A204.1 (cell line): ENCODE results near the gene TRIM62.
"Not testable (repeated sequence)": the region's sequence is repeated elsewhere in the genome, so short reads cannot be mapped to it uniquely, and the experiment has no call there.

Experiments
- FAIRE-seq: peaks from 2 replicates; lab custom pipeline; 2012; peaks lifted over from hg19 to GRCh38; lab: Jason Lieb, UNC

Gene TRIM62

DNA sequence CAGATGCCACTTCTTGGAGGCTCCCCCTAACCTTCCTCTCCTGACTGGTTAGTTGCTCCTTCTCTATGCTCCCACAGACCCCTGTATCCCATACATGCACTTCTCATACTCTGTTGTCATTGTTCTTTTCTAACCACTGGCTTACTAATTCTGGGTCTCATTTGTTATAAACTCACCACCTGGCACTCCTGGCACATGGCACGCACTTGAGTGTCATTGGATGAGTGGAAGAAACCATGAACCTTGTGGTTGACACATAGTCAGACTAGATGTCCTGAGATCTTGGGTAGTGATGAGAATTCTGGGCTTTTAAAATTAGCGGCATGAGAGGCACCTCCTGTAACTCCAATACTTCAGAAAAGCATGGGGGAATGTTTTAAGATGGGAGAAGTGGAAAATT is 49.3 kb downstream of the TRIM62 start:
- no peak for FAIRE-seq

DNA sequence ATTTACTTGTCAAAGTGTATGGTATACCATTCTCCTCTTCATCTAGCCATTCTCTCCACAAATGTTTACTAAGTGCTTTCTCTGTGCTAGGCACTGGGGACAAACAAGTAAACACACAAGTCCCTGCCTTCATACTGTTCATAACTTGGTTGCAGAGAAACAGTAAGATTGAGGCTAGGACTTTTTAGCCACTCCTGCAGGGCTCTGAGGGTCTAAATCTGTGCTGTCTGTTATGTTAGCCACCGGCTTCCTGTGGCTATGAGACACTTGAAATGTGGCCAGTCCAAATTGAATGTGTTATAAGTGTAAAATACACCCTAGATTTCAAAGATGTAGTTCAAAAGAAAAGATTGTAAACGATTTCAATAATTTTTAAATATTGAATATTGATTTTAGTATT is 50.7 kb downstream of the TRIM62 start:
- FAIRE-seq, result no peak

DNA sequence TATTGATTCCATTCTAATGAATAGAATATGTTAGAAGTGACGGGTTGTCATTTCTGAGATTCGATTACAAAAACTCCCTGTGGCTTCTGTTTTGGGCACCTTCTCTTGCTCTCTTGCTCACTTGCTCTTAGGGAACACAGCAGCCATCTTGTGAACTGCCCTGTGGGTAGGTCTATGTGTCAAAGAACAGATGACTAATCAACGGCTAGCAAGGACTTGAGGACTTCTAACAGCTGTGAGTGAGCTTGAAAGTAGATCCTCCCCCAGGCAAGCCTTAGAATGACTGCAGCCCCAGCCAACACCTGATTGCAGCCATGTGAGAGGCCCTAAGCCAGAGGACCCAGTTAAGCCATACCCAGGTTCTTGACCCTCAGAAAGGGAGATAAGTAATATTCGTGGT is 51.5 kb downstream of the TRIM62 start:
- FAIRE-seq, result no peak

DNA sequence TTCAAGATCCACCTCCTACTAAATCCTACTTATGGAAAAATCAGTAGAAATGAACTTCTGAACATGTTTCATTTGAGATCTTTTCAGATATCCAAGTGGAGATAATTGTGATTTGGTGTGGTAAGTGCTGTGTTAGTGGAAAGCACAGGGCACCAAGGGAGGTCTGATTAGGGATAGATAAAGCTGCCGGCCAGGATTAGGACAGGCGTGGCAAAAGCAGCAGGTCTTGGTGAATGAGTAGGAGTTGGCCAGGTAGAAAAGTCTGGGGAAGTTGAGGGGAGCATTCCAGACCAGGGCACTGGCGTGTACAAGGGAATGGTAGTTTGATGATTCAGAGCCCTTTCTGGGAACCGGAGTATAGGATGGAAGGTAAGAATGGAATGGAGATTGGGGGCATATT is 53.1 kb downstream of the TRIM62 start:
- FAIRE-seq, result no peak

DNA sequence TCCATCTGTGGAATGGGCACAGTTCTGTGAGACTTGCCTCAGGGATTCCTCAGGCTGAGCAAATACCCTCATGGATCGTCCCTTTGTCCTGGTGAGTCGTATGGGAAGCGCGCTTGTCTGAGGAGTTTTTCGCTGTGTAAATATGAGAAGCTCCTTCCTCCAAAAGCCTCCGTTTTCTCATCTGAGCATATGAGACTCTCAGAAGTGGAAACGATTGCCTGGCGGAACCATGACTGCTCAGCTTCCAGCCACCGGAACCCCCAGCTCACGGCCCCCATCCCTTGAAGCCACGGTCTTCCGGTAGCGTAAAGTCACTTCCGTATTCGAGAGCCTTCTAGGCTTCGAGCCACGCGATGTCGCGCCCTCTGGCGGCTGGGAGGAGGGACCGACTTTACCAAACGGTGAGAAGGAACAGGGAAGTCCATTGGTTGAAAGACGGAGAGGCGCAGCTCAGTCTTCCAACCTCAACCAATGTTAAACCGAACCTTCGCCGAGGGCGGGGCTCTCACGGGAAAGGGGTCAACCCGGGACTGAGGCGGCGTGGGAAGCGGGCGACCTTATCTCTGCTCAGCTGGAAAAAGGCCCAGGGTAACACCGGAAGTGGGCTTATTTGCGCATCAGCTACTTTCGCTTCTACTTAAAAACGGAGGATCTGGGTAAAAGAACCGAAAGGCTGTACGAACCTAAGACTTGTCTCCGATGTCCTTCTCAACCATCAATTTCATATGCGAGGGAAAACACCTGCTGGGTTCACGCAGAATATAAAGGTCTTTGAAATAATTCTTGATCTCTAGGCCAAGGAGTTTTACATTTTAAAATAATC is 54.6 kb downstream of the TRIM62 start:
- FAIRE-seq, result peak; percentile 92

DNA sequence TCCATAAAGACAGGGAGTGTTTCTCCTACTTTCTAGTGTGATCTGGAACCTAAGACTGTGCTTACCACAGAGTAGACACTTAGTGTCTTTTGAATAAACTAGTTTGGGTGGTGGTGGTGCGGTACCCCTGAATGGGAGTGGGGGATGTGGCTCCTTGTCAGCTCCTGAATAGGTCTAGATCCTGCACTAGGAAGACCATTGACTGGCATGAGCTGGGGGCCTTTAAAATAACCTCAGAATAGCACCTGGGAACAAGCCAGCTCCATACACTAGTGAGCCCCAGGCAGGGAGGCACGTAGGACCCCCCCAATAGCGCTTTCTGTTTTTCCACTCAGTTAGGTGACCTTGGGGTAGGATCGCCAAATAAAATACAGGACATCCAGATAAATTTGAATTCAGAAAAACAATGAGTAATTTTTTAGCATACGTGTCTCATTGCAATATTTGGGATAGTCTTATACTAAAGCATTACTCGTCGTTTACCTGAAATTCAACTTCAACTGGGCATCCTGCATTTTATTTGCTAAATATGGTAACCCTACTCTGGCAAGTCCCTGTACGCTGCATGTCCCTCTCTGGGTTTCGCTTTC is 55.3 kb downstream of the TRIM62 start:
- FAIRE-seq, result no peak

DNA sequence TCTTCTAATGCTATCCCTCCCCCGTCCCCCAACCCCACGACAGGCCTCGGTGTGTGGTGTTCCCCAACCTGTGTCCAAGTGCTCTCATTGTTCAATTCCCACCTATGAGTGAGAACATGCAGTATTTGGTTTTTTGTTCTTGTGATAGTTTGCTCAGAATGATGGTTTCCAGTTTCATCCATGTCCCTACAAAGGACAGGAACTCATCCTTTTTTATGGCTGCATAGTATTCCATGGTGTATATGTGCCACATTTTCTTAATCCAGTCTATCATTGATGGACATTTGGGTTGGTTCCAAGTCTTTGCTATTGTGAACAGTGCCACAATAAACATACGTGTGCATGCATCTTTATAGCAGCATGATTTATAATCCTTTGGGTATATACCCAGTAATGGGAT is 57.2 kb downstream of the TRIM62 start:
- not testable (repeated sequence) for FAIRE-seq

DNA sequence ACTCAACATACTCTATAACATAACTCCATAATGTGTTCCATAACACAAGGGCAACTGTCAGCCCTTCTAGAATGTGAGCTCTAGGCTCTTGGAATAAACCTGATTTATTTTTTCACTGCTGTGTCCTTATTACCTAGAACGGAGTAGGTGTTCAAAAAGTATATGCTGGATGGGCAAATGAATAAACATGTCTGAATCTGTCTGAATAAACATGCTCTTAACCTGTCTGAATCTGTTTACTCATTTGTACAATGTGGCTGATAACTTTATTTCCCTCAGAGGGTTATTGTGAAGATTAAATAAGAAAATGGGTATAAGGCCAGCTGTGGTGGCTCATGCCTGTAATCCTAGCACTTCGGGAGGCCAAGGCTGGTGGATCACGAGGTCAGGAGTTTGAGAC is 58.6 kb downstream of the TRIM62 start:
- no peak for FAIRE-seq

DNA sequence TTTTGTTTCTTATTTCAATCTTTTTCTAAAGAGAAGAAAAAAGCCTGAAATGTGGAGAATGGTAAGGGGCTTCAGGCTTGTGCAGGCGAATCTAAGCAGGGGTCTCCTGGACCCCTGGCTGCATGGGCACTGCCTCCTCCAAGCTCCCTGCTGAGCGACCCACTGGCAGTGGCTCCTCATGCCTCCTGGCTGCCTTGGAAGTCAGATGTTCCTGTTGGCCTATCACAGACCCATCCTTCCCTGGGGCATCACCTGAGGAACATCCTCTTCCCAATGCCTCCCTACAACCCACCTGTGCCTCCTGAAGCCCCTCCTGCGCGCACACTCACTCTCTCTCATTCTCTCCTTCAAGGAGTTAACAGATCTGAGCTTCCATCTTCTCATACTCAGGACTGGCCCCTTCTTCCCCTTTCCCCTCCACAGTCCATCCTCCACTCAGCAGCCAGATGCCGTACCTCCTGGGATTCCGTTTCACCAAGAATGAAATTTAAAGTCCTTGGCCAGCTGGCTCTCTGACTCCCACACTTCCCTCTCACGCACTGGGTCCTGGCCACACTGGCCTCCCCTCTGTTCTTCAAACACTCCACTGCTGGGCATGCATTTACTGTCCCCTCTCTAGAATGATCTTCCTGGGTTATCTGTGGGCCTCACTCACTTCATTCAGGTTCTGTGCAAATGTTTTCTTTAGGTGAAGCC is 59.2 kb downstream of the TRIM62 start:
- no peak for FAIRE-seq

DNA sequence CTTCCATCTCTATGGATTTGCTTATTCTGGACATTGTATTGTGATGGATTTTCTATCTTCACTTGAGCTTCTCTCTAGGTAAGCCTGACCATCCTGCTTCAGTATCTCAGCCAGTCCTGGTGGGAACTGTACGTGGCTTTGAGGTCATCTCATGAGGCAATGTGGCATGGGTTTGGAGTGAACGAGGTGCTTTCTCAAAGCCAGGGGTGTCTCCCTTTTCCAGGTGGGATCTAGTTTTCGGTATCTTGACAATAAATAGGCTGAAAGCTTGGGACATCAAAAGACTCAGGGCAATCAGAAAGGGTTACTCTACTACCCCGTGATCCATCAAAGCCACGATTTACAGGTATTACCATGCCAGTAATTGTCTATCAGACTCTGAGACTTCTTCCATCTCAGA is 60.1 kb downstream of the TRIM62 start:
- FAIRE-seq, result no peak

DNA sequence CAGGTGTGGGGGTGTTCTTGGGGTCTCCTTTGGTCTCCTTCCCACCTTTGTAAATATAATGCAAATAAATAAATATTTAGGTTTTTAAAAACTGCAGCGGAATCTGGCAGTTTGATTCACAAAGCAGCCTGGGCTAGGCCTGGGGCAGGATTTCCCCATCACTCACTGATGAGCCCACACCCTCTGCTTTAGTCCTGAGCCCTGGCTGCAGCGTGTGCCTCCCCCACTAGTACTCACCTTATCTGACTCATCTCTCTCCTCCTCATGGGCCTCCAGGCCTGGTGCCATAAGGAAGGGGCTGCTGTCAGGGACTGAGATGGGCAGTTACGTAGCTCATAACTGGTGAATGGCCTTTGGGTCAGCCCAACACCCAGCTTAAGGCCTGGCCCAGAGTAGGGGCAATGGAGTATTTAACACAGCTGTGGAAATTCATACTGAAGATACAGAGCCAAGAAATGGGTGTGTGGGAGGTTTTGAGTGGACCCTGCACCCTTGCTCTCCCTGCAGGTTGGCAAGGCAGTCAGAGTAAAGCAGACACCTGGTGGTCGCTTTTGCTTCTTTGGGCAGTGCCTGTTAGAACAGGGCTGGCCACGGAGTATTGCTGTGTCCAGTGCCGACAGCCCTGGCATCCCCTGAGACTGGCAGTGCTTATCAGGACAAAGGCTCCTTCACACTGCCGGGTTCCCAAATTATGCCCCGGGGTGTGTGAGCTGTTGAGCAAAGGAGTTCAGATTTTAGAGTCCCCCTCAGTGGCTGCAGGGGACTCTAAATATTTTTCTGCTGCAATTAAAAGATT is 61.2 kb downstream of the TRIM62 start:
- no peak for FAIRE-seq

DNA sequence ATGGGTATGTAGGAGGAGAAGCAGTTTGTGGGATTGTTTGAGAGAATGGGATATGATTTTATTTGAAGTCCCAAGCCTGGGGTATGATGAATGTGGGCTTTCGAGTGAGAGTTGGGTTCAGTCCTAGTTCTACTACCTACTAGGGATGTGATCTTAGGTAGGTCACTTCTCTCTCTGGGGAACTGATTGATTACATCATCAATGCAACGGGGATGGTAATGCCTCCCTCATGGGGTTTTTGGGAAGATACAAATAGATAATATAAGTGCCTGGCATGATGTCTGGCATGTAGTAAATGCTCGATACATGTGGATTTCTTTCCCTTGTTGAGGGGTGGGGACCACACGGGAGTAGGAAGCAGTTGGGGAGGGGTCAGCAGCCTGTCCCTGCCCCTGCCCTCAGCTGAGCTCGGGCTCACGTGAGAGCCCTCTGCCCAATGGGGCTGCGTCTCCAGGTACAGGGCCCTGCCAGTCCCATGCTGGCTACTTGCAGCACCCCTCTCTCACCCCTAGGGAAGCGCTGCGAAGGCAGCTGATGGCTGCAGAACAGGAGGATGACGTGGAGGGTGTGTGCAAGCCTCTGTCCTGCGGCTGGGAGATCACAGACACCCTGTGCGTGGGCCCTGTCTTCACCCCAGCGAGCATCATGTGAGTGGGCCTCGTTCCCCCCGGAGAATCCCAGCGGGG is 62.2 kb downstream of the TRIM62 start:
- no peak for FAIRE-seq

DNA sequence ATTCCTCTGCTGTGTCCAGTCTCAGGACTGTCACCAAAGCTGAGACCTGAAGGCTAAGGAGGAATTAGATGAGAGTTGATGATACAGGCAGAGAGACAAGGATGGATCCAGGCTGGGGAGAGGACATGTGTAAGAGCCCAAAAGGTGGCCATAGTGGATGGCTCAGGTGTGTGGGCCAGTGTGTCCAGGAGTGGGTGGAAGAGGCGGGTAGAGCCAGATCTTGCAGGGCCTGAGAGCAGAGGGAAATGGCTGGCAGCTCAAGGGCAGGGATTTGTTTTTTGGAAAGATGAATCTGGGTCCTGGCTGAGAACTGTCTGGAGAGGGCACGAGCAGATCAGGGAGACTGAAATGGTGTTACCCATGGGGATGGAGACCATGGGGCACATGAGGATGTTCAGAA is 62.8 kb downstream of the TRIM62 start:
- FAIRE-seq, result no peak

DNA sequence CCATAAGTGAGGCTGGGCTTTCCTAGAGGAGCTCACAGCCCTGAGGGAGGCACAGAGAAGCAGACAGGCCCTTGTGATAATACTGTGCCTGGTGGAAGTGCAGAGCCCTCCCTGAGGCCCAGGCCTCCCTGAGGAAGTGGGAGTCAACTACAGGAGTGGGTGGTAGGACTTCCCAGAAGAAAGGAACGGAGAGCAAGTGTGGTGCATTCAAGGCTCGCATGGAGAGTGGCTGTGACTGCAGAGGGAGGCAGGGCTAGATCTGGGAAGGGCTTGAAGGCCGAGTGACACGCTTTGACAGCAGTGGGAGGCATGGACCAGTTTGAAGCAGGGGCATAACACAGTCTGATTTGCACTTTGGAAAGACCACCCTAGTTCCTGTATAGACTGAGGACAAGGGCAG is 63.6 kb downstream of the TRIM62 start:
- FAIRE-seq, result no peak

DNA sequence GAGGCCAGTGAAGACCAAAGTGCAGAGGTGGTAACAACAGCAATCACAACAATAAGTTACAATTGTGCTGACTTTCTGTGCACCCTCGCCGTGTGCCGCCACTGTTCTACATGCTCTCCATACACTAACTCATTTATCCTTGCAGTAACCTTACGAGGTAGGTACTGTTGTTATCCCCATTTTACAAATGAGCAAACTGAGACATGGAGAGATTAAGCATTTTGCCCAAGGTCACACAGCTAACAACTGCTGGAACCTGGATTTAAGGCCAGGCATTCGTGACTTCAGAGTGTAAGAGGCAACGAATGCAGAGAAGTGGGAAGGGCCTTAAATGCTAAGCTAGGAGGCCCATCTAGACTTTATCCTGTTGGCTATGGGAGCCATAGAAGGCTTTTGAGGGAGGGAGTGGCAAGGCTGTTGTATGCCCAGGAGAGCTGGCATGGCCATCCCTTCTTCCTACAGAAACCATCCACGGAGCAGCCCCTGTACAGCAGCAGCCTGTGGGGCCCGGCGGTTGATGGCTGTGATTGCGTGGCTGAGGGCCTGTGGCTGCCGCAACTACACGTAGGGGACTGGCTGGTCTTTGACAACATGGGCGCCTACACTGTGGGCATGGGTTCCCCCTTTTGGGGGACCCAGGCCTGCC is 64.3 kb downstream of the TRIM62 start:
- no peak for FAIRE-seq

DNA sequence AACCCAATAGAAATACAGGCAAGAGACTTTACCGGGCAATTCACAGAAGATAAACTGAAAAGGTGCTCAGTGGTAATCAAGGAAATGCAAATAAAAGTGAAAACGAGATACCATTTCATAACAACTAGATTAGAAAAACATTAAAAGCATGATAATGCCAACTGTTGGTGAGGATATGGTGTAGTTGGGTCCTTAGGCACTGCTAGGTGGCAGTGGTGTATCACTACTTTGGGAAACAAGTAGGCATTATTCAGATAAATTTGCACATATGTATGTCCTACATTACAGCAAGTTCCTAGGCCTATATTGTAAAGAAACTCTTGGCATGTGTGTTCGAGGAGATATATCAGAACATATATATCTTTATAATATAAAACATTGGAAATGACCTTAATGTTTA is 69.9 kb downstream of the TRIM62 start:
- no peak for FAIRE-seq

DNA sequence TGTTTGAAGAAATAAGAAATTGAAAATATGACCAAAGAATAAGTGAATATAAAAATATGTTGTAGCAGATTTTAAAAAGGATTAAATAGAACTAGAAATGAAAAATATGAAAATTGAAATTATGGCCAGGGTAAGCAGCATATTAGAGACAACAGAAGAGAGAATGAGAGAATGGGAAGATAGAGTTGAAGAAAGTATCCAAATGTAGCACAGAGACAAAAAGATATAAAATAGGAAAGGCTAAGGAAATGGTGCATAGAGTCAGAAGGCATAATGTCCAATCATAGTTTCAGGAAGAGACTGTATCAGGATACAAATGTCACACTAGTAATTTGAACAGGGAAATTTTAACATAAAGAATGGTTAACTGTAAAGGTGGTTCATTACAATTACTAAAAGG is 71.4 kb downstream of the TRIM62 start:
- no peak for FAIRE-seq

DNA sequence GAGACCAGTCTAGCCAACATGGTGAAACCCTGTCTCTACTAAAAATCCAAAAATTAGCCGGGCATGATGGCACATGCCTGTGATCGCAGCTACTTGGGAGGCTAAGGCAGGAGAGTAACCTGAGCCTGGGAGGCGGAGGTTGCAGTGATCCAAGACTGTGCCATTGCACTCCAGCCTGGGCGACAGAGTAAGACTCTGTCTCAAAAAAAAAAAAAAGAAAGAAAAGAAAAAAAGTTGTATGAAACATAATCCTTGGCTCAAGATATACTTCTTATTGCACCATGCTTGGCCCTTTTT is 81.8 kb downstream of the TRIM62 start:
- not testable (repeated sequence) for FAIRE-seq

DNA sequence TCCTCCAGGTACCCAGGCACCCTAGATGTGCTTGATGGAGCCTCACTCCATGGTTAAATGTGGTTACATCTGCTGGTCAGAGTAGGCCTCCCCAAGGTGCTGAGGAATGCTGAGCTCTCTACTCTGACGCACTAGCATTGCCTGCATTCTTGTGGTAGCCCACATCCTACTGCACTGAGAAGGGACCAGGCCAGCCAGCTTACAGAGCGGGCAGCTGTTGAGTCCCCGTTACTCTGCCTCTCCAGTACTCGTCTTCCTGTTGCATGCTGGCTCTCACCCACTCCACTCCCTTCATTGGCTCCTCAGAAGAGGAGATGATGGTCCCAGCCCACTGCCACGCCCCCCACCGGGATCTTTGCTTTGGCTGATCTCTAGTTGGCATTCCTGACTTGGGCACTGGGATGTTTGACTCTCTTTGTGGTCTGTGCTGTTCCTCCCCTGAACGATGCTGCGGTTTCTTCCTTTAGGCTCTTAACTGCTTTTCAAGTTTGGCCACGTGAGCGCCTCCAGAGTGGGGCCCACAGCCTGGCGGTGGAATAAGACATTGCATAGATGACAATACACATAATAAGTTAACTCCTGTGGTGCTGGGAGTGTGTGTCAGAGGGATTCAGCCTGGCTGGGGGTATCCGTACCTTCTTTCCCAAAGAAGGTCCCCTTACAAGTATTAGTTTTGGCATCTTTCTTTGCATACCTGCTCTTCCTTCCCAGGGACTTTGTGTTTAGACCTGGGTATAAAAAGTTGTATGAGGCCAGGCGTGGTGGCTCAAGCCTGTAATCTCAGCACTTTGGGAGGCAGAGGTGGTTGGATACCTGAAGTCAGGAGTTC is 82.3 kb downstream of the TRIM62 start:
- FAIRE-seq, result no peak

DNA sequence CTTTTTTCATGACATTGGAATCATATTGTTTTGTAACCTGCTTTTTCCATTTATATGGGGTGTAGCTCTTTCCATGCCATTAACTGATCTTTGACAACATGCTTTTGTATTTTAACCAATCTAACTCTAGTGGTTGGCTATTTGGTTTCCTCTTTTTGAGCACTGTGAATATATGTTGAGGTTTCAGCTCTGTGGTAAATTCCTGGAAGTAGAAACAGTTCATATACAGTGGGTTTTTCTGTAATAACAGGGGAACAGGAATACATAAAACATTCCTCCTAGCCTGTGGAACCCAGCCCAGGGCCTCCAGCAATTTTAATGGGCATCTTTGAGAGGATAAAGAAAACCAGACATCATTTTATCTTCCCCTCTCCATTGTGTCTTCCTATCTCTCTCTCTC is 83.5 kb downstream of the TRIM62 start:
- no peak for FAIRE-seq

DNA sequence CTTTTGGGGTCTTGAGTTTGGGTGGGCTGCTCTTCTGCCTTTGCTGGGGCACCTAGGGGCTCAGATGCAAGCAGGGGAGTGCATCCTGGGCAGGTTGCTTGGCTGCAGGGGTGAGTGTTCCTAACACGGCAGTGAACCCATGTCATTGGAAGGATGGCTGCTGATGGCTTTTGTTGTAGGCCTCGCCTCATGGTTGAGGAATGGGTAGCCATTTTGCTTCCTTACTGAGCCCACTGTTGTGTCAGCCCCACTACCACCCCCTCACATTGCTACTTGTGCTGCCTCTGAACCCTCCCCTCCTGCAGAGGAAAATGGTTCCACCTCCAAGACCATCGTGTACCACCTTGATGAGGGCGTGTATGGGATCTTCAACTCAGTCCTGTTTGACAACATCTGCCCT is 84.1 kb downstream of the TRIM62 start:
- no peak for FAIRE-seq
